CD4-positive, alpha-beta T cell treated with Interleukin-4 for 4 hours (primary cell): ENCODE results near the gene CENPS.
A peak's percentile ranks its signal among the peaks of the same experiment; 100 is the strongest.
"Not testable (repeated sequence)": the region's sequence is repeated elsewhere in the genome, so short reads cannot be mapped to it uniquely, and the experiment has no call there.

Source experiments
- DNase-seq: peaks from one replicate; pipeline ENCODE4 v3.0.0-alpha.2; 2020

CENPS gene

GRCh38 chr1:10430216-10431069 lies at the start of gene CENPS:
Gene CENPS, plus strand, starts transcription at chr1:10430433. Its CDS starts 85 bp downstream, at chr1:10430518.
- DNase-seq, result peak; percentile 86

DNA sequence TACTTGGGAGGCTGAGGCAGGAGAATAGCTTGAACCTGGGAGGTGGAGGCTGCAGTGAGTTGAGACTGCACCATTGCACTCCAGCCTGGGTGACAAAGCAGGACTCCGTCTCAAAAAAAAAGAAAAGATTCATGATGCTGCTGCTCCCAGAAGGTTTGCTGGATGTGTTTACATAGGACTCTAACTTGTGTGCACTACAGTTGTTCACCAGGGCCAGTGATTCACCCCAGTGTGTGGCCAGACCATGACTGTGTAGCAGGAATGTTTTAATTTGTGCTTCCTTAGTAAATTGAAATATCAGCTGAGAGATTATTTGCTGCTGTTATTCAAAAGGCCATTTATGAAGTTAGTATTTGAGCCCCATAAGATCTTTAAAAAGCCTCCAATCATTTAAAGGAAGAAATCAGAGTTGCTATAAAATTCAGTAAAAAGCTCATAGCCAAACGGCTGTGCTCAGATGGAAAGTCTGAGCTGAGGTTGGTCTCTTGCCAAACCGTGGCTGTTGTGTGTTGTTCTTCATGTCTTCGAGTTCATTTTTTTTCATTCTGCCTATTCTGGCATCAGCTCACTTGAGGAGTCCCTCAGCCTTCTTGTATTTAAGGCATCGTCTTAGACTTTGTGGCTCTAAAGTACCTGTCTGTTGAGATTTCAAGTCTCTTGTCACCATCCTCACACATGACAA lies 49.5 kb upstream of the CENPS start:
- DNase-seq, result no peak

DNA sequence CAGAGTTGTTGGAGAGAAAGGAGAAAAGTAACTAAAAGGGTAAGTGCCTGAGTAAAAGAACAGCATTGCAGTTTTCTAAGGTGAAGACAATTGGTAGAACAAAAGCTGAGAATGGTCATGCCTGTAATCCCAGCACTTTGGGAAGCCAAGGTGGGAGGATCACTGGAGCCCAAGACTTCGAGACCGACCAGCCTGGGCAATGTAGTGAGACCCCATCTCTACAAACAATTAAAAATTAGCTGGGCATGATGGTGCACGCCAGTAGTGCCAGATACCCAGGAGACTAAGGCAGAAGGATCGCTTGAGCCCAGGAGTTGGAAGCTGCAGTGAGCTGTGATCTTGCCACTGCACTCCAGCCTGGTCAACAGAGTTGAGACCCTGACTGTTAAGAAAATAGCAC lies 46.6 kb upstream of the CENPS start:
- DNase-seq, result no peak

- DNase-seq, result no peak
These were observed 46.0 kb upstream of the CENPS start for GRCh38 chr1:10384219-10384618.

DNA sequence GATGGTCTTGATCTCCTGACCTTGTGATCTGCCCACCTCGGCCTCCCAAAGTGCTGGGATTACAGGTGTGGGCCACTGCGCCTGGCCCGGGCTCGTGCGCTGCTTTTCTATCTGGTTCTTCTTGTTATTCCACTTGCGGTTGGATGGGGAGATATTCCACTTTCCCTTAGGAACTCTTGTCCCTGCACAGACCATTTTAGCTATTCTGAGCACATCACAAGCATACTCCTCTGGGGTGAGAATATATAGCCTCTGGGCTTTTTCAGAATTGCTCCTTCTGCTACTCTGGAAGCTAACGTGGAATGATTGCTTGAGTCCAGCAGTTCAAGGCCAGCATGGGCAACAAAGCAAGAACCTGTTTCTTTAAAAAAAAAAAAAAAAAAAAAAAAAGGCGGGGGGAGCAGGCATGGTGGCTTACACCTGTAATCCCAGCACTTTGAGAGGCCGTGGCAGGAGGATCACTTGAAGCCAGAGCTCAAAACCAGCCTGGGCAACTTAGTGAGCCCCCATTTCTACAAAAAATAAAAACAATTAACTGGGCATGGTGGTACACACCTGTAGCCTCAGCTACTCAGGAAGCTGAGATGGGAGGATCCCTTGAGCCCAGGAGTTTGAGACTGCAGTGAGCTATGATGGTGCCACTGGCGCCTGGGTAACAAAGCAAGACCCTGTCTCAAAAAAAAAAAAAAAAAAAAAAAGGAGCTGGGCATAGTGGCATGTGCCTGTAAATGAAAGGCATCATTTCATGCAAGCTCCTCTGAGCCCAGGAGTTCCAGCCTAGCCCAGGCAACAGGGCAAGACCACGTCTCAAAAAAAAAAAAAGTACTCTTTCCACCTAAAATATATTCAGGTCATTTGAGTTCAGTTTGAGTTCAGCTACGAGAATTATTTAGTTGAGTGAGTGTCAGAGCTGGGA lies 43.2 kb upstream of the CENPS start:
- no peak for DNase-seq

DNA sequence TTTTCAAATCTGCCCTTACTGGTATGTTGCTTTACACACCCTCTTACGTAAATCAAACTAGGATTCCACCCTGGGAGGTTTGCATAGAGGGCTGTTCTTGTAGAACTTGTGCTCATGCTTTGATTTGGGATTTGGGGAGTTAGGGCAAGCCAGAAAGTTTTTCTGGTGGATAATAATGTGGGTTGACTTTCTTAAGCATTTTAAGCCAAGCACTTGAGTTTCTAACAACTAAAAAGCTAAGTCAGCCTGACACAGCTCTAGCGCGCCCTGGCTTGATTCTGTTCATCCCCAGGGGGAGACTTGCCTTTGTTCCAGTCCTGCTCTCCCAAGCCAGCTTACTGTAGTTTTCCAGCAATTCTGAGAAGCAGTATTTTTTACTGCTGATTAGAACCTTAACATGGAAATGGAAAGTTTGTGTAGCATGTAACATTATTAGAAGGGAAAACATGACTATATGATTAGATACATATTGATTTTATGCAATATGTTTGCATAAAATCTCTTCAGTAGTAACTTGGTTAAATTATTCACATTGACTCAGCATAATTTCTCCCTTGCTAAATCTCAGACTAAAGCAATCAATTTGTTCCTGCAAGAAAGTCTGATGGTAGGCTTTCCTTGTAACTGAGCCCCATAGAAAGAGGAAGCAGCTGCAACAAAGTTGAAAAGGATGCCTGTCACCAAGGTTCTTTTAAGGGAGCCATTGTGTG lies 42.4 kb upstream of the CENPS start:
- DNase-seq, result peak; percentile 30

DNA sequence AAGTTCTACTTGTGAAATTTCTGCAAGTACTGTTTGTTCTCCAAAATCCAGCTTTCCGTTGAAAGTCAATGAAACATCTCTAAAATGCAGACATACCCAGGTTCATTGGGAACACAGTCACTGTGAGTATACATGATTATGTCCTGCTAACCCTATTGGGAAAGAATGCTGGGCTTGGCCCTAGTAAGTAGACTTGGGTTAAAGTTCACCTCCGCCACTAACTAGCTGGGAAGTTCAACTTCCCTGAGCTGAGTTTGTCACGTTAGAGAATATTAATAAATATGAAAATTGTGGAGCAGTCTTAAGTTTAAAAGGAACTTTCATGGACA lies 41.9 kb upstream of the CENPS start:
- DNase-seq, result no peak

GRCh38 chr1:10389271-10389973 lies 40.8 kb upstream of the CENPS start:
- no peak for DNase-seq

GRCh38 chr1:10396870-10397269 lies 33.4 kb upstream of the CENPS start:
- no peak for DNase-seq

GRCh38 chr1:10398278-10398733 lies 31.9 kb upstream of the CENPS start:
- no peak for DNase-seq

DNA sequence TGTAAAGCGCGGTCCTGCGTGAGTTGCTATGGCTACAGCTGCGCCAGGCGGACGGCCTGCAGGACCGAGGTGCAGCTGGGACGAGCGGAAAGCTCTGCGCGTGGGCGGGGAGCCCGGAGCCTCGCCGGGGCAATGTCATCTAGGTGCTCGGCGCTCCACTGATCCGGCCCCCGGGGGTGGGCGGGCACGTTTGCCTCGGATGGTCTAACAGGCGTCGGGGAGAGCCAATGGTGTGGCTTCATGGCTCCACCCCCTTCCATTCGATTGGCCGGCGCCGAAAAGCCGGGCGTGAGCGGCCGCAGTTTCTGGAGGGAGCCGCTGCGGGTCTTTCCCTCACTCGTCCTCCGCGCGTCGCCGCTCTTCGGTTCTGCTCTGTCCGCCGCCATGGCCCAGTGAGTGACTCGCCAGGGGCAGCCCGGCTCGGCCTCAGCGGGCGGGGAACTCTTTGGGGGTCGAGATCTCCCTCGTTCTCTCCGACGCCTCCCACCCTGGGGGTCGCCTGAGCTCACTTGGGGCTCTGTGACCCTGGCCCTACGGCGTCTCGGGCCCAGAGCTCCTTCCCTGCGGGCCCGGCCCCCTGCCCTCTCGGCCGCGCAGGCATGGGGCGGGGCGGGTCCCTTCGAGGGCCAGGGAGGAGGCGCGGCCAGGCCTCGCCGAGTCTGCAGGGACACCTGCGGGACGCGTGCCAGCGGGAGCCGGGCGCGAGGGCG lies 31.3 kb upstream of the CENPS start, which contains the start of gene PGD:
PGD (plus strand) TSS at position 331 of the 710 bp plus-strand sequence; CDS start at position 385, 54 bp downstream.
- DNase-seq, result peak; percentile 96

DNA sequence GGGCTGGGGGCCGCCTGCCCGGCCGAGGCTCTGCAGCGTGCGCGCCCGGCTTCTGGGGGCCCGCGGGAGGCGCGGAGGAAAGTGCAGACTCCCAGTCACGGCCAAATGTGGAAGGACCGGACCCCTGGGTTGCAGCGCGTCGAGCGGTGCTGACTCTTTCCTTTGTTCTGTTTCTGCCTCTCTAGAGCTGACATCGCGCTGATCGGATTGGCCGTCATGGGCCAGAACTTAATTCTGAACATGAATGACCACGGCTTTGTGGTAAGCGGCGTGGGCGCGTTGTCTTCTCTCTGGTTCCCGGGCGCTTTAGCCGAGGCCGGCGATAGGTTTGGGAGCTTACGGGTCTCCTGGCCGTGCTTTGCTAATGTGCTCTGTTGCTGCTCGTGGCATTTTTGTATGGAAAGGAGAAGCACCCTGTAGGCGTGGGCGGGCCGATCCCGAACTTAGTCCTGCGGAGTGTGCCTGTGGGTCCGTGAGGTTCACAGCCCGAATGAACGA lies 30.7 kb upstream of the CENPS start:
- no peak for DNase-seq

- no peak for DNase-seq
These were observed 30.2 kb upstream of the CENPS start for GRCh38 chr1:10400013-10400412.

DNA sequence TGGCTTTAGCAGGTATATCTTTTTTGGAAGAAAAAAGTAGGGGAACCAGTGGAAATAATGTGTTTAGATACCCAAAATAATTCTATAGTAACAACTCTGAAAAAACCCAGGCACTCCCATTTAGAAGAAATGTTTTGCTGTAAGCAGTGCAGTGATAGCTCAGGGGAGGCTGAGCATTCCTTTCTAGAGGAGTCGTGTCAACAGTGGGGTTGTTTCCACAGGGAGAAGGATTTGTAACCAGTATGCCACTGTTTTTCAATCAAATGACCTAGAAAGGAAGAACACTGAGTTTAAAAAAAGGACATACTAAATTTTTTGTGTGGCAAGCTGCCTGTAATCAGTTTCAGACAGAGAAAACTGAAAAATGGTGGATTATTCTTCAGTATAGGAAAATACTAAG lies 29.0 kb upstream of the CENPS start:
- no peak for DNase-seq

DNA sequence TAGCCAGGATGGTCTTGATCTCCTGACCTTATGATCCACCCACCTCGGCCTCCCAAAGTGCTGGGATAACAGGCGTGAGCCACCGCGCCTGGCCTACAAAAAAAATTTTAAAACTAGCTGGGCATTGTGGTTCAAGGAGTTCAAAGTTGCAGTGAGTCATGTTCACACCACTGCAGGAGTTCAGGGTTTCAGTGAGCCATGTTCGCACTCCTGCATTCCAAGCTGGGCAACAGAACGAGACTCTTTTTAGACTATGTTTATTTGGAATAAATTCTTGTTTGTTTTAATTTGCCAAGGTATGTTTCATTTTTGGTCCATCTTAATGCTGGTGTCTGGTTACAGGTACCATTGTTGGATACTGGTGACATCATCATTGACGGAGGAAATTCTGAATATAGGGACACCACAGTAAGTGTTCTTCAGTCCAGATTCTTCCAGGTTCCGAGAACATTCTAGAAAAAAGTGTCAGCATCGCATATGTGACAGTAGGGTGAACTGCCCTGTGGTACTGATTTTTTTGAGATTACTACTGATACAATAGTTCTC lies 27.4 kb upstream of the CENPS start:
- DNase-seq, result no peak

- DNase-seq, result no peak
These were observed 23.0 kb upstream of the CENPS start for GRCh38 chr1:10407201-10407600.

- DNase-seq, result no peak
These were observed 14.9 kb upstream of the CENPS start for GRCh38 chr1:10415211-10415930.

DNA sequence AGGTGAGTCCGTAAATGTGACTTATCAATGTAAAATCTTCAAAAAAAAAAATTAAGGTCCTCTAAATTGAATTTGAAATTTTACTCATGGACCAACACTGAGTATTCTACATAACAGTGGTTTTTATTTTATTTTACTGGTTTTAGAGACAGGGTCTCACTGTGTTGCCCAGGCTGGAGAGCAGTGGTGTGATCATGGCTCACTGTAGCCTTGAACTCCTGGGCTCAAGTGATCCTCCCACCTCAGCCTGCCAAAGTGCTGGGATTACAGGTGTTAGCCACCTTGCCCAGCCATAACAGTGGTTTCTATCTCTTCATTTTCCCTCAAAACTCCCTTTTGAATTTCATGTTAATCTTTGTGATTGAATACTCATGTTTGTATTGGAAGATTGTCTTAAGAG lies 14.3 kb upstream of the CENPS start:
- DNase-seq, result not testable (repeated sequence)

GRCh38 chr1:10418741-10419140 lies 11.5 kb upstream of the CENPS start:
- DNase-seq, result not testable (repeated sequence)

- no peak for DNase-seq
These were observed 10.9 kb upstream of the CENPS start for GRCh38 chr1:10419351-10419750.
